NCI-H82 (cell line): ENCODE measurements around the gene FBL.
"Not testable (repeated sequence)": the region's sequence is repeated elsewhere in the genome, so short reads cannot be mapped to it uniquely, and the experiment has no call there.

Experiments used
- DNase-seq: peaks from one replicate; lab custom pipeline; 2025; lab: John Stamatoyannopoulos, UW

Gene FBL

DNA sequence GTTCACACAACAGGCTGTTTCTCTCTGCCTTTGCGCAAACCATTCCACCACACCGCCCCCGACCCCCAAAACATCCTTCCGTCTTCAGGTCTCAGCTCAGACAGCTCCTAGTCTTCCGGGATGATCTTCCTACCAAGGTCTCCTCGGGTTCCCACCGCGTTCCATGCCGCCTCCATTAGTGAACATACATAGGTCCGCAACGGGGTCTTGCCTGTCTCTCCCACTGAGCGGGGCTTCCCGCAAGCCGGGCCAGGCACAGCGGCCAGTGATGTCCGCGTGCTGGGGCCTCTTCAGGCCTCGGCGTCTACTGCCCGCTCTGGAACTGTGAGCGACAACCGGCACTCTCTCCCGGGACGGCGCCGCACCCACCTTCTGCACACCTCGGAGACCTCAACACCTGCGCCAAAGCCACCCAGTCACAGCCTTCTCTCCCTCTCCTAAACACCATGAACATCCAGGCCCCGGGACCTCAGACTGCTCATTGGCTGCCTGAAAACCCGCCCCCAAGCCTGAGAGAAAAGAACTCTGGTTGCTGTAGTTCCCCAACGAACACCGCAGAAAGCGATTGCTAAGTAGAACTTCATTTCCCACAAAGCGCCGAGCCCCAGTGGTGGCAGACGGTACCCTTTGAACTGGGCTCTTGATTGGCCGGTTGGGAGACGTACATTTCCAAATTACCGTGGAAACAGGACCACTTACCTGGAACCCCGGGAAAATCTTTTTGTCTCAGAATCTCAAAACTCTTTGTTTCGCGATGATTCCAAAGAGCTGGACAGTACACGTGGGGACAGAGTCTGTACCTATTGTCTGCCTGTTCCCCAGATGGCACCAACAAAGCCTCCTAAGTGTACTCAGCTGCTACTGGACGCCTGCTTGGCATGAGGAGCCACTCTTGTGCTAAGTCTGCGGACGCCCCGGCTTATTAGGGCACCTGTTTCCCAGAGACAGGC lies 21.8 kb downstream of the FBL start:
- peak; percentile 98 for DNase-seq

DNA sequence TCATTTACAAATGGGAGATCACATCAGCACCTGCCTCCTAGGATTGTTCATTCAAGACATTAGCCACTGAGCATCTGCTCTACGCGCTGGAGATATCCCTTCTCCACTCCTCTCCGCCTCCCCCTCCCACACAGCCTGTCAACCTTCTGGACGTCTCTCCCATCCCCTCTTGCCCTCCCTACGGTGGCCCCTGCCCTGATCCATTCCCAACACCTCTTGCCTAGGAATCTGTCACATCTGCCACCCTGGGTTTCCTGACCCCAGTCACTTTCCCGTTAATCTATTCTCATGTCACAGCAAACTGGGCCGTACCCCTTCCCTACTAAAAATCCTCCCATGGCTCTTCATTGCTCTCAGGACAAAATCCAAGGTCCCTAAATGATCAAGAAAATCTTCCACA lies 22.5 kb downstream of the FBL start:
- peak; percentile 77 for DNase-seq

DNA sequence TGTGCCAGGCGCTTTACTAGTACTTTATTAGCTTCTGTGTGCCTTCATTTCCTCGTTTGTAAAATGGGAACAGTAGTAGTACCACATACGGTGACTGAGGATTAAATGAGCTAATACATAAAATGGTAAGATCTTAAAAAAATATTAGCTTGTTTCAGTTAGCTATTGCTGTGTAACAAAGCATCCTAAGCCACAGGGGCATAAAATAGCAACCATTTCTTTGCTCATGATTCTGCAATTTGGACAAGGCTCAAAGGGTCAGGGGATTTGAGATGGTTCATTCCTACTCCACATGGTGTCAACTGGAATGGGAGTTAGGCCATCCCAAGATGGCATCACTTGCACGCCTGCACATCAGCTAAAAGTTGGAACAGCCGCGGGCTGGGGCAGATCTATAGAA lies 25.5 kb downstream of the FBL start:
- no peak for DNase-seq

DNA sequence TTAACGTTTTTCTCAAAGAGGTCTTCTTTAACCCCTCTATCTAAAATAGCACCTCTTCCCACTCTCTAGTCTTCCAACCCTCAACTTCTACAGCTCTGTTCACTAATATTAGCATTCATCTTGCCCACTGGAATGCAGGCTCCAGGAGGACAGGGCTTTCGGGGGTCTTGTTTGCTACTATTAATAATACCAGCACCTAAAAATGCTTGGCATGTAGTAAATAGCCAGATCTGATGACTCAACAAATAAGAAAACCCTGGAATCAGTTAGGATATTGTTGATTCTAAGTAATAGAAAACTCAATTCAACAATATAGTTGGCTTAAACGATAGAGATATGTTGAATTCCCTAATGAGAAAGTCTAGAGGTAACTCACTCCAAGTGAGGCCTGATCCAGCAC lies 26.4 kb downstream of the FBL start:
- DNase-seq = no peak

DNA sequence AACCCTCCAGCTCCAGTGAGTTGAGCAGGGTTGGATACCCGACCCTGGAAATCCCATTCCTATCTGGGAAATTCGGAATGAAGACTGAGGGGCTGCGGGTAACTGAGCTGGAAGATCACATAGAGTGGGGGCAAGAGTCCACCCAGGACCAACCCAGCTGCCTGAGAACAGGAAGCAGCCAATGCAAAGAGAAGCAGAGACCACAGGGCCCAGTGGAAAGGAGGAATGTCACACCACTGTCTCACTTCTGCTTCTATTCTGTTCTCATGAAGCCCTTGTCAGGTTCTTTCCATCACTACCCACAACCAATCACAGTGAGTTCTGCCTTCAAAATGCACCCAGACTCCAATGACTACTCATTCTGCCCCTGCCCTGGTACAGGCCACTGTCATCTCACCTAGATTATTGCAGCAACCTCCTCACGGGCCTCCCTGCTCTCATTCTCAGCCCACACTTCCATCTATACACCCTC lies 27.5 kb downstream of the FBL start:
- no peak for DNase-seq

DNA sequence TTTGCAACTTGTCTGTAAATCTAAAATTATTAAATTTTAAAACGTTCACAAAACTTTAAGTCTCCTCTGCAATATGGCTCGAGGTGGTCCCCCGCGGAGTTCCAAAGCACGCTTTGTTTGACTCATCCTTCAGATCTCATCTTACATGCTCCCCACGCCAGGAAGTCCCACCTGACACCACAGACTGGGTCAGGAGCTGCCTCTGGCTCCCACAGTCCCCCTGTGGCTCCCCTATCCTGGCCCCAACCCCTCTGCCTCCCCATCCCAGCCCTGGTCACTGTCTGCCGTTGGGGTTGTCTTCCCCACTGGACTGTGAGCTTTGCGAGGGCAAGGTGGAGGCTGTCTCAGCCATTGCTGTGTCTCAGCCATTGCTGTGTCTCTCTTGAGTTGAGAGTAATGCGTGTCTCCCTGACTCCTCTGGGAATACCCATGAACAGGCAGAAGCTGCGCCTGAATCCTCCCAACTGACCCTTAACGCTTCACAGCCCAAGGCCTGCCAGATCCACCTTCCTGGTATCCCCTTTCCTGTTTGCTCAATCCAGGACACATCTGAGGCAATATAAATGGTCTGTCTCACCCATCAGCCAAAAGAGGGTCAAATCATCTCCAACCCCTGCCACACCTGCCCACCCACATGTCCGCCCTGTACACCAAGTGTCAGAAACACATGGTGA lies 28.2 kb downstream of the FBL start:
- DNase-seq = no peak

DNA sequence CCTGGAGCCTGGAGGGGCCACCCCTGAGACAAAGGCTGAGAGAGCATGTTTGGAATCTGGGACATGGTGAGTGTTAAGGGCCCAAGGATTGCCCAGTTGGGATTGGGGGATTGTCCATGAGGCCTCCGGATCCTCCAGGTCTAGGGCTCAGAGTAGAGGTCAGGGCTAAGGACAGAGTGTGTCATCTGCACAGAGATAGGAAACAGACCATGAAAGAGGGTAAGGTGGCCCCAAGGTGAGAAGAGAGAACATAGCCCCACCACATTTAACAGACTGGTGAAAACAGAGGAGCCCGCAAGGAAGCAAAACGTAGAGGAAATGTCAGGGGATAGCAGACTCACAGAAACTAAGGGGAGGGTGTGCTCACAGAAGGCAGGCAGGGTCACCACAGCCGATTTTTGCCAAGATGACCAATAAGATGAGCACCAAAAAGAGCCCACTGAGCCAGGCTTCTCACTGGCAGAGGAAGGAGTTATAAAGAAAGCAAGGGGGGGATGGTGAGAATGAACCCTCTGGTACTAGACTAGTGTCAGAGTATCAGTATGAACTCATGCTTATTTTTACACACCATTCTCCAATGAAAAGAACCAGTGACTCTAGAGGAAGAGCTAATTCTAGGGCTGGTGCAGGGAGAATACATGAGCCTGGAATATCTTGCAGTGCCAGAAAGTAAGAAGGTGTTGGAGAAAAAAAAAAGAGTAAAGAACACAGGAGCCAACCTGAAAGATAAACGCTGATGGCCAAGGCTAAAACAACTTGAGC lies 29.7 kb downstream of the FBL start:
- DNase-seq = no peak

DNA sequence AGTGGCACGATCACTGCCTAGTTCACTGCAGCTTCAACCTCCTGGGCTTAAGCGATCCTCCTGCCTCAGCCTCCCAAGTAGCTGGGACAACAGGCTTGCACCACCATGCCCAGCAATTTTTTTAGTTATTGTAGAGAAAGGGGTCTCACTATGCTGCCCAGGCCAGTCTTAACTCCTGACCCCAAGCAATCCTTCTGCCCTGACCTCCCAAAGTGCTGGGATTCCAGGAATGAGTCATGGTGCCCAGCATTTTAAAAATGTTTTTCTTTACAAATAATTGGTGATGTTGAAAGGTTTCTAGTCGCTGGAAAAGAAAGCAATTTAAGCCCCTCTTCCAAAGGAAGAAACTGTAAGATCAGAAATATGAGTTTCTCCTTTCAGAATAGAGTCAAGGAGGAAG lies 31.6 kb downstream of the FBL start:
- DNase-seq = no peak

DNA sequence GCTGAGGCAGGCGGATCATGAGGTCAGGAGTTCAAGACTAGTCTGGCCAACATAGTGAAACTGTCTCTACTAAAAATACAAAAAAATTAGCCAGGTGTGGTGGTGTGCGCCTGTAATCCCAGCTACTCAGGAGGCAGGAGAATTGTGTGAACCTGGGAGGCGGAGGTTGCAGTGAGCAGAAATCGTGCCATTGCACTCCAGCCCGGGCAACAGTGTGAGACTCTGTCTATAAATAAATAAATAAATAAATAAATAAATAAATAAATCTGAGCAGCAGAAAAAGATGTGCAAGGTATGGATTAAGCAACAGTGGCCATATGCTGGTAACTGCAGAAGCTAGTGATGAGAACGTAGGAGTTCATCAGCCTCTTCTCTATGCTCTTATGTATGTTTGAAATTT lies 32.1 kb downstream of the FBL start:
- not testable (repeated sequence) for DNase-seq

DNA sequence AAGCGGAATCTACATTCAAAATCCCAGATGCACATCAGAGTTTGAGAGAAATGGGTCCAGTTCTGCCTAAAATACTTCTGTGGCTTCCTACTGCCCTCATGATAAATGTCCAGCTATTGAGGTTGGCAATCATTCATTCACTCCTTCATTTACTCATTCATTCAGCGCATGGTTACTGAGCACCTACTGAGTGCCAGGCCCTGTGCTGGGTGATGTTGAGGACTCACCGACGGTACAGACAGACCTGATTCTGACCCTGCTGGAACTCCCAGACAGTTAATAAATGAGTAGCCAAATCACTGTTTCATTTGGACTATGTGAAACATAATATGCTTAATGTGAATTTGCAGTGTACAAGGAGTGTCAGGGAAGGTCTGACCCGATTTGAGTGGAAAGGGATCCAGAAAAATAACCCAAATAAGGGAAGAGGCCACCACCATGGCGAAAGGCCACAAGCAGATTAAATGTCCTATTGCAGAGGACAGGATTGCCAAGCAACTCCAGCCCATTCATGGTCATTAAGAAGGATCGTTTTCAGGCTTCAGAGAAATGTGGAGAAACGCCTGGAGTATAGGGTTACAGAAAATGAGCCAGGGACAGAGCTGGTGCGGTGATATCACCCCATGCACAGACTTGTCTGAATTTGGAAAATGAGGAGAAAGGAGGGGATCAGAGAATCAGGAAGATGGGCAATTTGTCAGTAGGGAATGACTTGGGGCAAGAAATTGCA lies 32.8 kb downstream of the FBL start:
- no peak for DNase-seq

DNA sequence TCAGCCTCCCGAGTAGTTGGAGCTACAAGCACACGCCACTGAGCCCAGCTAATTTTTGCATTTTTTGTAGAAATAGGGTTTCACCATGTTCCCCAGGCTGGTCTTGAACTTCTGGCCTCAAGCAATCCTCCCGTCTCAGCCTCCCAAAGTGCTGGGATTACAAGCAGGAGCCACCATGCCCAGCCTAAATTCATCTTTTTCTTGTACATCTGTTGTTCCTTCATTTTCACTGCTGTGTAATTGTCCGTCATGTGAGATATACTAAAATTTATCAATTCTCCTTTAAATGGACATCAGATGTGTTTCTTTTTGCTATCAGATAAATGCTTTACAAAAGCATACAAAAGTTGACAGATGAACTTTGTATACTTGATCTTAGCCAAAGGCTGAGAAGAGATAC lies 35.1 kb downstream of the FBL start:
- DNase-seq = no peak

DNA sequence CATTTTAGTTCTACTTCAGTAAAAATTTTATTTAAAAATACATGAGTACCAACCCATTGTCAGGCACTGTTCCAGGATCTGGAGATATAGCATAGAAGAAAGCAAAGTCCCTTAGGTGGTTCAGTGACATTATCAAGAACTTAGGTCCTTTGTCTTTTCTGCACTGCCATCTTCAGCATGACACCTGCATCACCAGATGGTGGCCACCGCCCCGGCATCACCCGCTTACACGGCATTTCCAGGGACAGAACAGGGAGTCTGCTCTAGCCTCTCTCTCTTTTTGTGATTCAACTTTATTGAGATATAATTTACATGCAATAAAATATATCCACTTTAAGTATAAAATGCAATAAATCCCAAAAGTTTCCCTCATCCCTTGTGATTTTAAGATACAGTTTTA lies 35.8 kb downstream of the FBL start:
- DNase-seq = peak; percentile 15

DNA sequence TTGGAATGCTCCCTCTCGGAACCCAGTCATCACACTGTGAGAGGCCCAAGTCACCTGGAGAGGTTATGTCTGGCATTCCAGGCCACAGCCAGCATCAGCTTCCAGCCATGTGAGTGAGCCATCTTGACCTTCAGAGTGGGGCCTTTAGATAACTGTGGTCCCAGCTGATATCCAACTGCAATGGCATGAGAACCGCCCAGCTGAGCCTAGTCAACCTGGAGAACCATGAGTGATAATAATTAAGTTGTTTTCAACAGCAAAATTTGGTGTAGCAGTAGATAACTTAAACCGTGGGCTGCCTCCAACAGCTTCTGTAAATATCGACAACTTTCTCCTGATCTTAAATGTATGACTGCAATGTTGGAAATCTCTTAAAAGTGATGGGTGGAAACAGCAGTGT lies 36.8 kb downstream of the FBL start:
- DNase-seq = no peak

DNA sequence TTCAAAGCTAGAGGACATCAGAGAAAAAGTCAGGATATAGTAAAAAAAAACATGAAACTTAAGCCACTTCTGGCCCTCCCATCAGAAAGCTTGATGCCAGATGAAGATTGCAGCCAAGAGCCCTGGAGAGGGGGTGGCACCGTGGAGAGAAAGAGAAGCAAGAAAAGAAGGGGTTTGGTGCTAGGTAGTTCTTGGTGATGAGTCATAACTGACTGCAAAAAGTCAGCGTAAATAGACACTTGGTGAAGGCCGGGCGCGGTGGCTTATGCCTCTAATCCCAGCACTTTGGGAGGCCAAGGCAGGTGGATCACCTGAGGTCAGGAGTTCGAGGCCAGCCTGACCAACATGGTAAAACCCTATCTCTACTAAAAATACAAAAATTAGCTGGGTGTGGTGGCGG lies 37.5 kb downstream of the FBL start:
- not testable (repeated sequence) for DNase-seq

DNA sequence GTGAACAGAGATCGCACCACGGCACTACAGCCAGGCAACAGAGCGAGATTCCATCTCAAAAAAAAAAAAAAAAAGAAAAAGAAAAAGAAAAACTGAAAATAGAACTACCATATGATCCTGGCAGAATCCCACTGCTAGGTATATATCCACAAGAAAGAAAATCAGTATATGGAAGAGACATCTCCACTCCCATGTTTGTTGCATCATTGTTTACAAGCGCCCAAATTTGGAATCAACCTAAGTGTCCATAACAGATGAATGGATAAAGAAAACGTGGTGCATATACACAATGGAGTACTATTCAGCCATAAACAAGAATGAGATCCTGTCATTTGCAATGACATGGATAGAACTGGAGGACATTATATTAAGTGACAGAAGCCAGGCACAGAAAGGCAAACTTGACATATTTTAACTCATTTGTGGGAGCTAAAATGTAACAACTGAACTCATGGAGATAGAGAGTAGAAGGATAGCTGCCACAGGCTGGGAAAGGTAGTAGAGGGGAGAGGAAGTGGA lies 38.3 kb downstream of the FBL start:
- no peak for DNase-seq

DNA sequence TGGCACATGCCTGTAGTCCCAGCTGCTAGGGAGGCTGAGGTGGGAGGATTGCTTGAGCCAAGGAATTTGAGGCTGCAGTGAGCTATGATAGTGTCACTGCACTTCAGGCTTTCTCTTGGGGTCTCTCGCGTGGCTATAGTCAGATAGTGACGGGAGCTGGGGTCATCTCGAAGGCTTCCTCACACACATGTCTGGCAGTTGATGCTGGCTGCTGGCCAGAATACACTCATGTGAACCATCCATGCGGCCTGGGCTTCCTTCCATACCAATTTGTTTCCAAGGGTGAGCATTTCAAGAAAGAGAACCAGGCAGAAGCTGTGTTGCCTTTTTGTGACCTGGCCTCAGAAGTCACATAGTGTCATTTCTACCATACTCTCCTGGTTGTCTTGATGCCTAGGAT lies 41.1 kb downstream of the FBL start:
- no peak for DNase-seq

DNA sequence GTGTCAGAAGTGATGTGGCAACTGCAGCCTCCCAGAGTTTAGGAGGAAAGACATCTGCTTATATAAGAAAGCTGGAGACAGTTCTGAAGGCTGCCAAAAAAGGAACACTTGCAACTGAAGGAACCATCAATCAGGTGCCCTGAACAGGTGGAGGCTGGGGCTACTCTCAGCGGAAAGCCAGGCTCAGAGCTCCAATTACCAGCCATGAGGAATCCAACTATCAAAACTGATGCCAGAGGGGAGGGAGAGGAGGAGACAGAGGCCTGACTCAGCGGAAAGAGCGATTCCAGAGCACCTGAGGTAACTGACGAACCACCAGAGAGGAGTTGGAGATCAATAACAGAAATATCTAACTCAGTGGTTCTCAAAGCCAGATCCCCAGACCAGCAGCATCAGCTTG lies 43.2 kb downstream of the FBL start:
- DNase-seq = no peak

DNA sequence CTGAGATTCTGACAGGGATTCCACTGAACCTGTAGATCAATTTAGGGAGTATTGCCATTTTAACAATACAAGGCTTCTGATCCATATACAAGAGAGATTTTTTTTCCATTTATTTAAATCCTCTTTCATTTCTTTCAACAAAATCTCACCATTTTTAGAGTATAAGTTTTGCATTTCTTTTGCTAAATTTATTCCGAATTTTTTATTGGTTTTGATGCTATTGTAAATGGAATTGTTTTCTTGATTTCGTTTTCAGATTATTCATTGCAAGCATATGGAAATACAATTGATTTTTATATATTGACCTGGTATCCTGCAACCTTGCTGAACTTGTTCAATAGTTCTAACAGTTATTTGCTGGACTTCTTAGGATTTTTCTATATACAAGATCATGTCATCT lies 49.1 kb downstream of the FBL start:
- no peak for DNase-seq

DNA sequence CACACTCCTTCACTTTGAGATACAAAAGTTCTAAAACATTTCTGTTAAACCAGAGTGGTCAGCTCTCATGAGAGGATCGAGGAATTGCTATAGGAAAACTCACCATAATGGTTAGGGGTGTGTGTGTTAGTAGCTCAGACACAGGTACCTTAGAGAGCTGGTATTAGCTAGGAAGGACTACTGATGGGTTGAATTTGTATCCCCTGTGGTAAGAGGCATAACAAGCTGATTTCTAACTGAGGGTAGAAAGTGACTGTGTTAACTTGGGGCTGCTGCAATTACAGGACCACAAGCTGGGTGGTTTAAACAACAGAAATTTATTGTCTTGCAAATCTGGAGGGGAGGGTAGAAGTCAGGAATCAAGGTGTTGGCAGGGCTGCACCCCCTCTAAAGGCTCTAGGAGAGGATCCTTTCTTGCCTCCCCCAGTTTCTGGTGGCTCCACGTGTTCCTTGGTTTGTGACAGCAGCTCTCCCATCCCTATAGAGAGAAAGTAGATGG lies 50.1 kb downstream of the FBL start:
- DNase-seq = no peak

DNA sequence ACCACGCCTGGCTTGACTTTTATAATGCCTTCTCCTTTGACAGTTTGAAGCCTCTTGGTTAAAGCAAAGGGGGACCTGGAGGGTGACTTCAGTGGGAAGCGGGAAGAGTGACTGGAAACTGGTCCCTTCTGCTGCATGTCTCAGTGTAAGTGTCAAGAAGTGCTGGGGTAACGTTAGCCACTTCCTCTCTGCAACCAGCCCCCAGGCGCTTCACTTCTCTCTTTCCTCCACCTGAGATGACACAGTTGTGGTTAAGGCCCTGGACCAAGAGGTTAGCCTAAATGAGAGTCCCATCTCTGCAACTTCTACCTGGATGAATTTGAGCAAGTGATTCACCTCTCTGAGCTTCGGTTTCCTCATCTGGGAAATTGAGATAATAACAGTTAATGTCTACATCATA lies 51.2 kb downstream of the FBL start:
- no peak for DNase-seq

DNA sequence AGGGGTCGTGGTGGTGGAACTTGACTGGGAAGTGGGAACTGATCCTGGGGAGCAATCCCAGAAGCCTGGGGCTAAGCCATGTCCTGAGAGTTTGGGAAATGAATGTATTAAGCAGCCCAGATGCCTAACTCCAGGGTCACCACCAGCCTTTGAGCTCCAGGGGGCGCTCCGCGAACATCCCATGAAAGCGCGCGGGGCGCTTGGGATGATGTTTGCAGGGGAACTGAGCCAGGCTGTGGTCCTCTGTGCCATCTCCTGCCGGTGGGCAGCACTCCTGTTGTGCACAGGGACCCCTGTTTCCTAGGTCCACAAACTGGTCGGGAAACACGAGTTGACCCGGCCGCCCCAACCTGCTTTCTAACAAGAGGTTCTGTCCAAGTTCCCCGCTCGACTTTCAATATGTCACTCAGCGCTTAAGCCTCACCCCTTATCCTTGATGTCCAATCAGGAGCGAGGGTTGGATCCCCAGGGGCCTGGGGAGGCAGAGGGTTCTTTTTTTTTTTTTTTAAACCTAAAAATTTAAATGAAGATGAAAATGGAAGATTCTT lies 53.1 kb downstream of the FBL start:
- DNase-seq = peak; percentile 89
